OCI-LY7 (cell line): Measurements from ENCODE around the gene BABAM1. TPM values are rescaled to one million over a fixed set of nuclear protein-coding genes. Genes with fewer than 3 reads are reported as not detected.
A peak's percentile ranks its signal among the peaks of the same experiment; 100 is the strongest.

ENCODE experiments used
- BruUV-seq: library from RNA; stranded (reverse); fragments of 400-500 nt; replicated peaks from 2 replicates; lab custom pipeline; 2021; lab: Mats Ljungman, UMichigan
- CTCF ChIA-PET: fragments of 300-600 bp; sonication (Branson Sonifier 250); formaldehyde crosslinking; loops from one replicate; lab custom pipeline; 2022; ENCODE audit warnings: antibody characterized with exemption; ENCODE audit not compliant: unreplicated experiment; lab: Charles Lee
- POLR2A ChIA-PET: fragments of 300-600 bp; sonication (Branson Sonifier 250); formaldehyde crosslinking; loops from one replicate; lab custom pipeline; 2022; ENCODE audit warnings: antibody characterized with exemption; lab: Charles Lee
- DNase-seq: peaks from one replicate; pipeline ENCODE4 v3.0.0-alpha.2; 2015; ENCODE audit warnings: low spot score
- H2AFZ ChIP-seq: fragments of 200-600 bp; sonication (generic), shearing (Covaris generic); 2 replicates; pipeline ENCODE4 v1.6.1; 2014; ENCODE audit warnings: mild to moderate bottlenecking, antibody characterized with exemption, low read length, moderate library complexity
- H3K27ac ChIP-seq: fragments of 200-600 bp; sonication (generic); 2 replicates; pipeline ENCODE4 v1.5.1; 2014; ENCODE audit warnings: mixed run types, low read depth, mild to moderate bottlenecking, moderate library complexity, low read length, inconsistent platforms; ENCODE audit not compliant: poor library complexity, severe bottlenecking
- H3K36me3 ChIP-seq: fragments of 200-600 bp; sonication (generic); 2 replicates; pipeline ENCODE4 v1.6.1; 2014; ENCODE audit warnings: mild to moderate bottlenecking, antibody characterized with exemption, low read length, moderate library complexity, mixed read lengths; ENCODE audit not compliant: insufficient read depth
- H3K4me1 ChIP-seq: fragments of 200-600 bp; sonication (generic); 2 replicates; pipeline ENCODE4 v1.5.1; 2014; ENCODE audit warnings: mild to moderate bottlenecking, low read length; ENCODE audit not compliant: insufficient read depth, poor library complexity, severe bottlenecking
- H3K4me2 ChIP-seq: fragments of 200-600 bp; sonication (generic); 2 replicates; pipeline ENCODE4 v1.6.1; 2014; ENCODE audit warnings: mild to moderate bottlenecking, low read length
- H3K4me3 ChIP-seq: fragments of 200-600 bp; sonication (generic); 2 replicates; pipeline ENCODE4 v1.5.1; 2014; ENCODE audit warnings: mild to moderate bottlenecking, low read depth, low read length; ENCODE audit not compliant: poor library complexity, severe bottlenecking
- H3K79me2 ChIP-seq: fragments of 200-600 bp; sonication (generic); 2 replicates; pipeline ENCODE4 v1.6.1; 2016; ENCODE audit warnings: low read depth, mild to moderate bottlenecking, low read length, moderate library complexity, mixed read lengths; ENCODE audit not compliant: insufficient read depth
- H3K9me2 ChIP-seq: fragments of 200-600 bp; sonication (generic); 2 replicates; pipeline ENCODE4 v1.6.1; 2016; ENCODE audit warnings: mild to moderate bottlenecking, low read length, mixed read lengths; ENCODE audit not compliant: insufficient read depth
- H3K9me3 ChIP-seq: fragments of 200-600 bp; sonication (generic); 2 replicates; pipeline ENCODE4 v1.6.1; 2014; ENCODE audit warnings: mild to moderate bottlenecking, mixed run types, low read length, mixed read lengths
- H4K20me1 ChIP-seq: fragments of 200-600 bp; sonication (generic); 2 replicates; pipeline ENCODE4 v1.6.1; 2014; ENCODE audit warnings: mild to moderate bottlenecking, antibody characterized with exemption, low read length, moderate library complexity, mixed read lengths; ENCODE audit not compliant: insufficient read depth
- CTCF ChIP-seq: fragments of 200-600 bp; sonication (generic); conservative IDR thresholded peaks from 2 replicates; pipeline ENCODE4 v1.5.1; 2014; ENCODE audit warnings: mild to moderate bottlenecking, antibody characterized with exemption, low read length, moderate library complexity, mixed read lengths
- EZH2phosphoT487 ChIP-seq: fragments of 200-600 bp; sonication (generic); IDR thresholded peaks from 2 replicates; pipeline ENCODE4 v1.6.1; 2018; ENCODE audit warnings: low read depth, borderline replicate concordance, mild to moderate bottlenecking, mixed run types, antibody characterized with exemption, low read length, moderate library complexity, mixed read lengths
- intact Hi-C: fragments of 100-400 bp; cut with micrococcal nuclease; formaldehyde crosslinking; loops from one replicate; pipeline ENCODE4 v1.10.0; 2022; ENCODE audit not compliant: unreplicated experiment
- total RNA-seq, 2 experiments: library from RNA; depleted of rRNA in 1 of 2; stranded (reverse); fragments of >200 nt in 1 of 2; shearing (Covaris generic) in 1 of 2; gene quantifications; 2 replicates each; pipeline ENCODE4 v1.2.3, GENCODE V29; 2014 to 2022

The BABAM1 gene
- total RNA-seq, 2 experiments from 2014 or later, result 79.0 to 118 TPM

- Histone ChIP-seq H2AFZ (no peak overlapping the region), H4K20me1 (no peaks in the 10 kb centered on the region), H3K4me3 (no peak overlapping the region), H3K79me2 (no peaks in the 10 kb centered on the region), H3K36me3 (no peaks in the 10 kb centered on the region), H3K9me2 (no peaks in the 10 kb centered on the region), H3K4me1 (peaks cover 21% of the 10 kb centered on the region), H3K9me3 (no peaks in the 10 kb centered on the region), H3K27ac (no peak overlapping the region), H3K4me2 (no peak overlapping the region)
- ChIA-PET CTCF (interaction anchor here (0.6 kb wide), 1 partner anchor 8 kb away, joined by 3 read pairs; no protein-coding TSS in a partner anchor), POLR2A (interaction anchor here (0.7 kb wide), 2 partner anchors 11 to 28 kb away, joined by 3 read pairs; no protein-coding TSS in a partner anchor)
- no TSS peak for BruUV-seq
- DNase-seq, result no peak
- TF ChIP-seq EZH2phosphoT487 (no peak), CTCF (no peak)
- intact Hi-C loops, result no loop called here
Observed at GRCh38 chr19:17259118-17259780, 8.0 kb upstream of the BABAM1 start.

- intact Hi-C loops, result no loop called here
- ChIA-PET CTCF (no interaction called here), POLR2A (interaction anchor here (0.5 to 0.6 kb wide), 2 partner anchors 11 to 169 kb away, joined by 3 to 4 read pairs; no protein-coding TSS in a partner anchor)
- Histone ChIP-seq H3K79me2 (no peaks in the 10 kb centered on the region), H3K36me3 (no peaks in the 10 kb centered on the region), H2AFZ (no peak overlapping the region), H3K27ac (no peak overlapping the region), H3K4me3 (no peak overlapping the region), H3K4me2 (no peak overlapping the region), H3K9me2 (no peaks in the 10 kb centered on the region), H3K9me3 (no peaks in the 10 kb centered on the region), H3K4me1 (peaks cover 28% of the 10 kb centered on the region), H4K20me1 (no peaks in the 10 kb centered on the region)
- TF ChIP-seq EZH2phosphoT487 (no peak), CTCF (no peak)
- BruUV-seq, result no TSS peak
- no peak for DNase-seq
Observed at GRCh38 chr19:17259934-17260333, 7.3 kb upstream of the BABAM1 start.

- POLR2A ChIA-PET, result interaction anchor here (0.5 to 1.0 kb wide), 4 partner anchors 12 to 168 kb away, joined by 3 to 4 read pairs (median 3); partner anchors contain the start of gene ANKLE1
- H3K27ac ChIP-seq, result peak overlapping the region; percentile 39
- H3K4me1 ChIP-seq, result peaks cover 37% of the 10 kb centered on the region
- TF ChIP-seq CTCF (peak; percentile 95), EZH2phosphoT487 (no peak)
- no peaks in the 10 kb centered on the region for H3K36me3 ChIP-seq
- H3K79me2 ChIP-seq, result no peaks in the 10 kb centered on the region
- intact Hi-C loops, result loop anchor here (1.0 kb wide), 1 partner anchor 21 kb away; no protein-coding TSS in a partner anchor
- H4K20me1 ChIP-seq, result no peaks in the 10 kb centered on the region
- H3K9me2 ChIP-seq, result no peaks in the 10 kb centered on the region
- no peaks in the 10 kb centered on the region for H3K9me3 ChIP-seq
- no TSS peak for BruUV-seq
- CTCF ChIA-PET, result no interaction called here
- peak; percentile 93 for DNase-seq
- no peak overlapping the region for H3K4me3 ChIP-seq
- peak overlapping the region; percentile 84 for H2AFZ ChIP-seq
- peak overlapping the region; percentile 49 for H3K4me2 ChIP-seq
Observed at GRCh38 chr19:17260842-17261325, 6.4 kb upstream of the BABAM1 start.
